HCT116 (cell line): ENCODE results near the gene LRRC3. TPM values are rescaled to one million over a fixed set of nuclear protein-coding genes. Genes with fewer than 3 reads are reported as not detected.

Experiments
- ATAC-seq: fragments of 200-7000 bp; cut with Tn5 transposase; 2 replicates; pipeline ENCODE4 v1.9.1; 2020; ENCODE audit warnings: mild to moderate bottlenecking, moderate library complexity
- BruUV-seq: library from RNA; stranded (reverse); fragments of 400-500 nt; replicated peaks from 2 replicates; lab custom pipeline; 2021; lab: Mats Ljungman, UMichigan
- CTCF ChIA-PET: fragments of 300-600 bp; sonication (Branson Sonifier 250); formaldehyde crosslinking; loops from one replicate; lab custom pipeline; 2021; ENCODE audit warnings: antibody characterized with exemption; lab: Charles Lee
- POLR2A ChIA-PET: fragments of 300-600, 350-600 bp; sonication (Branson Sonifier 250); formaldehyde crosslinking; loops from one replicate; lab custom pipeline; 2021; ENCODE audit warnings: antibody characterized with exemption; lab: Charles Lee
- RAD21 ChIA-PET, 2 experiments: fragments of 300-600 bp; sonication (Branson Sonifier 250); formaldehyde crosslinking; loops; one replicate each; lab custom pipeline; 2023; ENCODE audit warnings: low total read pairs in 2 of 2; ENCODE audit not compliant: uncharacterized antibody in 2 of 2, unreplicated experiment in 2 of 2, low non-redundant PET in 1 of 2; lab: Charles Lee
- DNase-seq: peaks from one replicate; pipeline ENCODE4 v3.0.0-alpha.2; 2010; ENCODE audit warnings: low read depth, low spot score
- H2AFZ ChIP-seq: fragments of 200-600 bp; shearing (Covaris generic), sonication (generic); 2 replicates; pipeline ENCODE4 v1.6.1; 2017; ENCODE audit warnings: low read depth, mixed run types, mixed read lengths, antibody characterized with exemption, low read length; ENCODE audit not compliant: poor library complexity, severe bottlenecking
- H3K27ac ChIP-seq: 2 replicates; pipeline ENCODE4 v1.5.1; 2012; ENCODE audit warnings: low read depth, low read length
- H3K27me3 ChIP-seq: fragments of 200-600 bp; sonication (generic); 2 replicates; pipeline ENCODE4 v1.6.1; 2016; ENCODE audit warnings: mixed run types, low read length, mixed read lengths; ENCODE audit not compliant: insufficient read depth
- H3K36me3 ChIP-seq, 2 experiments: fragments of 200-500 bp in 1 of 2; fragments of 200-600 bp in 1 of 2; sonication (Bioruptor generic) in 1 of 2; sonication (generic) in 1 of 2; 2 replicates each; pipeline versions ENCODE4 v1.5.1 to v1.6.1; 2014 to 2016; ENCODE audit warnings: low read length in 2 of 2, inconsistent platforms in 1 of 2, mixed read lengths in 1 of 2, mixed run types in 1 of 2; ENCODE audit not compliant: insufficient read depth in 2 of 2, control insufficient read depth in 1 of 2
- H3K4me1 ChIP-seq, 2 experiments: fragments of 200-600 bp in 1 of 2; sonication (generic) in 1 of 2; 2 replicates each; pipeline versions ENCODE4 v1.5.1 to v1.6.1; 2012 to 2017; ENCODE audit warnings: low read length in 2 of 2, inconsistent platforms in 1 of 2, mild to moderate bottlenecking in 1 of 2, mixed read lengths in 1 of 2, mixed run types in 1 of 2, moderate library complexity in 1 of 2; ENCODE audit not compliant: insufficient read depth in 2 of 2, control insufficient read depth in 1 of 2
- H3K4me2 ChIP-seq: fragments of 200-600 bp; sonication (generic); 2 replicates; pipeline ENCODE4 v1.6.1; 2017; ENCODE audit warnings: mixed run types, low read length, mixed read lengths
- H3K4me3 ChIP-seq, 2 experiments: fragments of 200-600 bp in 1 of 2; sonication (generic) in 1 of 2; replicated peaks in 1 of 2; 2 replicates each; pipeline ENCODE4 v1.5.1; 2011 to 2016; ENCODE audit warnings: low read length in 2 of 2, control low read depth in 1 of 2, low read depth in 1 of 2, mild to moderate bottlenecking in 1 of 2, mixed read lengths in 1 of 2, mixed run types in 1 of 2
- H3K79me2 ChIP-seq: fragments of 200-600 bp; sonication (generic); 2 replicates; pipeline ENCODE4 v1.6.1; 2017; ENCODE audit warnings: mild to moderate bottlenecking, mixed run types, low read length, moderate library complexity, mixed read lengths; ENCODE audit not compliant: insufficient read depth
- H3K9ac ChIP-seq: fragments of 200-600 bp; sonication (generic); 2 replicates; pipeline ENCODE4 v1.6.1; 2016; ENCODE audit warnings: low read length, mixed read lengths
- H3K9me2 ChIP-seq: fragments of 200-600 bp; sonication (generic), shearing (Covaris generic); 2 replicates; pipeline ENCODE4 v1.6.1; 2017; ENCODE audit warnings: mixed run types, mild to moderate bottlenecking, moderate library complexity; ENCODE audit not compliant: insufficient read depth
- H3K9me3 ChIP-seq, 2 experiments: fragments of 200-500 bp in 1 of 2; fragments of 200-600 bp in 1 of 2; sonication (Bioruptor generic) in 1 of 2; sonication (generic) in 1 of 2; 2 replicates each; pipeline ENCODE4 v1.6.1; 2014 to 2017; ENCODE audit warnings: low read length in 2 of 2, mixed read lengths in 2 of 2, inconsistent platforms in 1 of 2, low read depth in 1 of 2, mild to moderate bottlenecking in 1 of 2, mixed run types in 1 of 2, moderate library complexity in 1 of 2; ENCODE audit not compliant: control insufficient read depth in 1 of 2, insufficient read depth in 1 of 2
- H4K20me1 ChIP-seq: fragments of 200-600 bp; sonication (generic), shearing (Covaris generic); 2 replicates; pipeline ENCODE4 v1.6.1; 2017; ENCODE audit warnings: mixed run types, mild to moderate bottlenecking, moderate library complexity; ENCODE audit not compliant: insufficient read depth
- CTCF ChIP-seq, 3 experiments: fragments of 200-600 bp in 1 of 3; sonication (generic) in 1 of 3; IDR thresholded peaks in 2 of 3; conservative IDR thresholded peaks in 1 of 3; 2 replicates each; pipeline ENCODE4 v1.5.1; 2012 to 2017; ENCODE audit warnings: low read depth in 2 of 3, low read length in 2 of 3, antibody characterized with exemption in 1 of 3, borderline replicate concordance in 1 of 3, control low read depth in 1 of 3, mild to moderate bottlenecking in 1 of 3, mixed read lengths in 1 of 3, mixed run types in 1 of 3, moderate library complexity in 1 of 3; ENCODE audit not compliant: insufficient read depth in 1 of 3
- EGR1 ChIP-seq: IDR thresholded peaks from 2 replicates; pipeline ENCODE4 v1.6.1; 2012; ENCODE audit warnings: low read depth
- ELF1 ChIP-seq: IDR thresholded peaks from 2 replicates; pipeline ENCODE4 v1.6.1; 2012; ENCODE audit warnings: low read depth, borderline replicate concordance
- EZH2 ChIP-seq: fragments of 200-600 bp; sonication (generic); IDR thresholded peaks from 2 replicates; pipeline ENCODE4 v1.6.1; 2017; ENCODE audit warnings: antibody characterized with exemption, mixed run types
- EZH2phosphoT487 ChIP-seq: fragments of 200-600 bp; IDR thresholded peaks from 2 replicates; pipeline ENCODE4 v1.6.1; 2018; ENCODE audit warnings: antibody characterized with exemption, borderline replicate concordance
- FOSL1 ChIP-seq: IDR thresholded peaks from 2 replicates; pipeline ENCODE4 v1.6.1; 2012; ENCODE audit warnings: low read depth
- JUND ChIP-seq: IDR thresholded peaks from 2 replicates; pipeline ENCODE4 v1.6.1; 2012
- MAX ChIP-seq: IDR thresholded peaks from 2 replicates; pipeline ENCODE4 v1.6.1; 2012
- POLR2A ChIP-seq: IDR thresholded peaks from 2 replicates; pipeline ENCODE4 v1.7.0; 2011; ENCODE audit warnings: borderline replicate concordance; ENCODE audit not compliant: insufficient read depth, insufficient read length; ENCODE audit errors: extremely low read depth
- POLR2AphosphoS5 ChIP-seq: IDR thresholded peaks from 2 replicates; pipeline ENCODE4 v1.6.1; 2011; ENCODE audit warnings: mild to moderate bottlenecking, low read depth, low read length, moderate library complexity
- REST ChIP-seq: IDR thresholded peaks from 2 replicates; pipeline ENCODE4 v1.6.1; 2012; ENCODE audit warnings: low read depth
- SIN3A ChIP-seq: IDR thresholded peaks from 2 replicates; pipeline ENCODE4 v1.6.1; 2012; ENCODE audit warnings: low read depth
- SP1 ChIP-seq: IDR thresholded peaks from 2 replicates; pipeline ENCODE4 v1.6.1; 2012; ENCODE audit warnings: low read depth
- SRF ChIP-seq: IDR thresholded peaks from 2 replicates; pipeline ENCODE4 v1.6.1; 2012; ENCODE audit warnings: low read depth
- TCF7L2 ChIP-seq: IDR thresholded peaks from 2 replicates; pipeline ENCODE4 v1.7.0; 2011; ENCODE audit warnings: borderline replicate concordance, inconsistent platforms; ENCODE audit not compliant: insufficient read depth, insufficient read length; ENCODE audit errors: extremely low read depth
- YY1 ChIP-seq: IDR thresholded peaks from 2 replicates; pipeline ENCODE4 v1.6.1; 2011; ENCODE audit warnings: low read length, low read depth, moderate library complexity, mild to moderate bottlenecking; ENCODE audit not compliant: insufficient replicate concordance; ENCODE audit errors: extremely low read depth
- ZBTB33 ChIP-seq: IDR thresholded peaks from 2 replicates; pipeline ENCODE4 v1.6.1; 2011; ENCODE audit warnings: mild to moderate bottlenecking, low read length, moderate library complexity; ENCODE audit not compliant: insufficient replicate concordance; ENCODE audit errors: extremely low read depth
- ZNF274 ChIP-seq: fragments of 200-500 bp; sonication (Bioruptor generic); IDR thresholded peaks from 2 replicates; pipeline ENCODE4 v1.6.1; 2014; ENCODE audit warnings: mild to moderate bottlenecking, low read depth, low read length, inconsistent platforms
- intact Hi-C: fragments of 100-400 bp; cut with micrococcal nuclease; formaldehyde crosslinking; loops from 2 replicates; pipeline ENCODE4 v1.10.0; 2022
- total RNA-seq: library from RNA; stranded (reverse); gene quantifications from one replicate; pipeline ENCODE4 v1.2.1, GENCODE V29; 2021; ENCODE audit not compliant: unreplicated experiment

The LRRC3 gene
- total RNA-seq, 1 experiment from 2014 or later, result 7.5 TPM

GRCh38 chr21:44464351-44464750, 9.0 kb downstream of the LRRC3 start:
- no peaks in the 10 kb centered on the region for H3K9me3 ChIP-seq
- no peaks in the 10 kb centered on the region for H4K20me1 ChIP-seq
- ATAC-seq (no peak), DNase-seq (no peak)
- RAD21 ChIA-PET, result no interaction called here
- TF ChIP-seq ZBTB33 (no peak), REST (no peak), TCF7L2 (no peak), FOSL1 (no peak), EGR1 (no peak), POLR2AphosphoS5 (no peak), JUND (no peak), SRF (no peak), SIN3A (no peak), POLR2A (no peak), MAX (no peak), YY1 (no peak), EZH2phosphoT487 (no peak), CTCF (IDR thresholded peaks at IDR 0.05 in 2 of 3, conservative IDR thresholded peaks at IDR 0.05 in 1 of 3; ENCODE audit: borderline replicate concordance in 1 of 3, insufficient read depth in 1 of 3, low read depth in 2 of 3, low read length in 2 of 3) (no peak), EZH2 (no peak), ELF1 (no peak), ZNF274 (no peak), SP1 (no peak)
- no peak overlapping the region for H3K4me3 ChIP-seq
- H3K27me3 ChIP-seq, result no peaks in the 10 kb centered on the region
- H3K9ac ChIP-seq, result no peak overlapping the region
- no peaks in the 10 kb centered on the region for H3K36me3 ChIP-seq
- H3K4me1 ChIP-seq, result no peaks in the 10 kb centered on the region
- BruUV-seq, result no TSS peak
- no peaks in the 10 kb centered on the region for H3K9me2 ChIP-seq
- no peaks in the 10 kb centered on the region for H3K79me2 ChIP-seq
- H3K27ac ChIP-seq, result no peak overlapping the region
- CTCF ChIA-PET, result no interaction called here
- intact Hi-C loops, result no loop called here
- POLR2A ChIA-PET, result no interaction called here
- H3K4me2 ChIP-seq, result no peak overlapping the region
- H2AFZ ChIP-seq, result no peak overlapping the region
